Activated naive CD4-positive, alpha-beta T cell treated with anti-CD3 and anti-CD28 coated beads, Interleukin-2, amount 50 U/mL, for 16 hours (primary cell): Measurements from ENCODE around the gene ARID3C.
A peak's percentile ranks its signal among the peaks of the same experiment; 100 is the strongest.

Source experiments
- DNase-seq: peaks from one replicate; pipeline ENCODE4 v3.0.0-alpha.2; 2020

The ARID3C gene

GRCh38 chr9:34591917-34592866 lies 36.7 kb downstream of the ARID3C start:
- no peak for DNase-seq

- peak; percentile 84 for DNase-seq
These were observed 37.5 kb downstream of the ARID3C start for GRCh38 chr9:34591248-34591916.

- peak; percentile 17 for DNase-seq
These were observed 38.3 kb downstream of the ARID3C start for GRCh38 chr9:34590381-34591247.

- peak; percentile 31 for DNase-seq
These were observed 39.1 kb downstream of the ARID3C start, which contains the start of gene CNTFR for GRCh38 chr9:34589636-34590380. Gene CNTFR (minus strand): TSS chr9:34589724. CDS start chr9:34568981, 20,743 bp downstream.

- no peak for DNase-seq
These were observed 39.9 kb downstream of the ARID3C start for GRCh38 chr9:34588671-34589635.

DNA sequence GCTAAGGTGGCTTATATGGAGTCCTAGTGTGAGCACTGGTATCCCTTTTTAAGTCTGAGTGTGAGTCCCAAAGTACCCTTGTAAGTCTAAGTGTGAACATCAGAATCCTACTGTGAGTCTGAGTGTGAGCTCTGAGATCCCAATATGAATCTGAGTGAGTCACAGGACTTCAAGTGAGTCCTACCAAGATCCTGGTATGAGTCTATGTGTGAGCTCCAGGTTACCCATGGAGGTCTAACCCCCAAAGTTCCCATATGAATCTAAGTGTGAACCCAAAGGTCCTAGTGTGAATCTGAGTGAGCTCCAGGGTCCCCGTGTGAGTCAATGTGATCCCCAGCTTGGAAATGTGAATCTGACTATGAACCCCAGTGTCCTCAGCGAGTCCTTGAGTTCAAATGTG lies 41.6 kb downstream of the ARID3C start:
- no peak for DNase-seq

DNA sequence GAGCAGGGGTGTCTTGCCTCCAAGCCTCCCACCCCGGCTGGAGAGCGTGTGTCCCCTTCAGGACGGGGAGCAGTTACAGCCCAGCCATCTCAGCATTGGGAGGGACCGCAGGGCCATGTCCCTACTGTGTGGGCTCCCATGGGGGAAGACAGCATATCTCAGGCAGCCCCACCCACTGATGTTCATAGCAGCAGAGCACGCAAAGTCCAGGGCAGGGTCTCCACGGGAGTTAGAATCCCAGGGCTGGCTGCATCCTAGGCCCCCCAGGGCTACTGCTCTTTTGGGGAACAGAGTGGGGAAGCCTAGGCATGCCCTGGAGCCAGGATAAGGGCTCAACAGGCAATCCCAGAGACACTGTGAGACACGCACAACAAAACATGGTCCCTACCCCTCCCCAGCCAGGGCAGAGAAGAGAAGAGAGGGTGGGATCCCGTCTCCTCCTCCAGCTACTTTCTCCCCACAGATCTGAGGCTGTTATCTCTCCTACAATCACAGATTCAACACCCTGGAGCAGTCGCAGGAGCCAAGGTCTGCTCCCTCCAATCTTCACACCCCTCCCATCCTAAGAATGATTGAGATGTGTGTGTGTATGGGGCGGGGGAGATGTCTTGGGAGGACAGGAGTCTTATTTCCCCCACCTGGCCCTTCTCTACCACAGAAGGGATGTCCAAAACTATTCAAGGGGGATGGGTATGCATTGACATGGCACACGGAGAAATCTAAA lies 42.8 kb downstream of the ARID3C start:
- no peak for DNase-seq

DNA sequence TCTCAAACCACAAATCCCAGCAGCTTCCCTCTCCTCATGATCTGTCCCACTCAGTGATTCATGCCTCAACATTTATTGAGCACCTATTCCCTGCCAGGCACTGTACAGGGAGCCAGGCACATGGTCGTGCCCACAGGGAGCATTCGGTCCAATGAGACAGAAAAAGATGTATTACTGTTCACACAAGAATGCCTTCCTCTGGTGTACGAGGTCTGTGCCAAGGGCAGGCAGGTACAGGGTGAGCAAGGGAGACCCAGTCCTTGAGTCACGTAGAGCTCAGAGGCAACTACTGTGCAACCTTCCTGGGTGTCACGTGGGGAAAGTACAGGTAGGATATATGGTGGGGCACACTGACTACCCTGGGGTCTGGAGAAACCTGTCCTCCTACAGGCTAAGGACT lies 43.9 kb downstream of the ARID3C start:
- DNase-seq: no peak

- no peak for DNase-seq
These were observed 46.1 kb downstream of the ARID3C start for GRCh38 chr9:34582787-34583186.

DNA sequence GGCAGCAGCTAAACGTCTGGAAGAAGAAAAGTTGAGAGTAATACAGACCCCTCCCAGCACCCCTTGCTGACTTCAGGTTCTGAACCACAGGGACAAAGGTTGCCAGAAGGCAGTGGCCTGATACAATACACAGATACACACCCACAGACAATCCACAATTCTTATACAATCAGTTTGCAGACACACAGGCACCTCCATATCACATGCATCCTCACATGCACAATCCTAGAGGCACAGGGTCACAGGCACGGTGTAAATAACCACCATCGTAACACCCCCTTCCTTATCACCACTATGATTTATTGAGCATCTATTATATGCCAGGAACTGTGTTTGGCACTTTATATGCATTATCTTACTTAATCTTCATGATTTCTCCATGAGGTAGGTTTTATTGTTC lies 47.5 kb downstream of the ARID3C start:
- DNase-seq: no peak

DNA sequence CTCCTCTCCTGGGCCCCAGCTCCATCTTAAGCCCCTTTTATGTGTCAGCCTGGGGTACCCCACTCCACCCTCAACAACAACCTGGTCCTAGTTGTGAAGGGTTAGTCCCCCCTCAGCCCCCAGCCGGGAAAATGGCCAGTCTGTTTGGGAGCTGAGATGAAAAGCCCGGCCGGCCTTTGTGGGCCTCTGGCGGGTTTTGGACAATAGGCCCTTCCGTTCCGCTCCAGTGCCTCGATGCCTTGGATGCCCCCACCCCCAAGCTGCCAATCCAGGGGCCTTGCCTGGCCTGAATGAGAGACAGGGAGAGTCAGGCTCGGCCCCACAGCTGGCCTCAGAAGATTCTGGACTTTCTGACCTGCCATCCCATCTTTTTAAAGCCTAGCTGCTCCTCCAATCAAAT lies 48.5 kb downstream of the ARID3C start:
- no peak for DNase-seq

DNA sequence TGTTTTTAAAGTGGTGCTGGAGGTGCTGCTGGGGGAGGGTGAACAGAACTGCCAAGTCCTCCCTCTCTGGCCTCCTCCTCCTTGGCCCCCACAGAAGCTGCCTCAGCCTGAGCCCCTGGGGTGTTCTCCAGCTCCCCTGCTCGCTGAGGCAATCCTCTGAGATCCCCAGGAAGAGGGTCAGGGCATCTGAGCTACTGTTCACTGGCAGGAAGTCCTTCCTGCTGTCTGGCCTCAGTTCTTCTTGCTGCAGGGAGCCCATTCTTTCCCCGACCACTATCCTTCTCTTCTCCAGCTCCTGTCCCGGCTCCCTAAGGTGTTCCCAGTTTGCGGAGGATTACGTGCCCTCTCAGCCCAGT lies 49.1 kb downstream of the ARID3C start:
- no peak for DNase-seq

- no peak for DNase-seq
These were observed 49.6 kb downstream of the ARID3C start for GRCh38 chr9:34579104-34579807.

DNA sequence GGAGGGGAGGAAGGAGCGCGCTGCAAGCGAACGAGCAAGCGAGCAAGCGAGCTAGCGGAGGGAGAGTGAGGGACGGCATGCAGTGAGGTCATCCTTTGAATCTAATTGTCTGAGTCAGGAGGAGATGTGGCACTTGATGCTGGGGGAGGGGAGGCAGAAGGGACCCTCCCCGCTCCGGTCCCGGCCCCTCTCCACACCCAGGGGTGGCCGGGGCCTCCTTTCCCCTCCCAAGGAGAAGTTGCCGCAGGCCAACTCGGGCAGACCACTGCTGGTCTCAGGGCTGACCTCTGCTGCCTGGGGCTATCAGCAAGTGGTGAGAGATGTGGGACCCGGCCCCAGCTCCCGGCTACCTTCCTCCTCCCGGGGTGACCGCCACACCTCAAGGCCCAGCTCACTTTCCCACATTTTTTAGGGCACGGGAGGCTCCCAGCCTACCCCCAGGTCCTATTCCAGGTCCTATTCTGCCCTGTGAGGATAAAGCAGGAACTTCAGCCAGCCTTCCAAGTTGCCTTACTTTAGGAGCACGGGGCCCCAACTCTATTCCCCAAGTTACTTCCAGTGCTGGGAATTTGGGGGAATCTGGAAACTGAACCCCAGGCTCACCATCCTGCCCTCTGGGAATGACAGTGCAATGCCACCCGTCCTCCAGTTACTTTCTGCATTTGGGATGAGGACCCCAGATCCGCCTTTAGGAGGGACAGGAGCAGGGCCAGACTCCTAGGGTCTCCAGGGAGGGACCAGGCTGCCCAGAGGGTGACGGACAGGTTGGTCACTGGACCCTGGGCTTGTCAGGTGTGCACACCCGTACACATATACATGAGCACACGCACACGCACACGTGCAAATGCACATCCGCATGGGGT lies 50.4 kb downstream of the ARID3C start:
- no peak for DNase-seq

DNA sequence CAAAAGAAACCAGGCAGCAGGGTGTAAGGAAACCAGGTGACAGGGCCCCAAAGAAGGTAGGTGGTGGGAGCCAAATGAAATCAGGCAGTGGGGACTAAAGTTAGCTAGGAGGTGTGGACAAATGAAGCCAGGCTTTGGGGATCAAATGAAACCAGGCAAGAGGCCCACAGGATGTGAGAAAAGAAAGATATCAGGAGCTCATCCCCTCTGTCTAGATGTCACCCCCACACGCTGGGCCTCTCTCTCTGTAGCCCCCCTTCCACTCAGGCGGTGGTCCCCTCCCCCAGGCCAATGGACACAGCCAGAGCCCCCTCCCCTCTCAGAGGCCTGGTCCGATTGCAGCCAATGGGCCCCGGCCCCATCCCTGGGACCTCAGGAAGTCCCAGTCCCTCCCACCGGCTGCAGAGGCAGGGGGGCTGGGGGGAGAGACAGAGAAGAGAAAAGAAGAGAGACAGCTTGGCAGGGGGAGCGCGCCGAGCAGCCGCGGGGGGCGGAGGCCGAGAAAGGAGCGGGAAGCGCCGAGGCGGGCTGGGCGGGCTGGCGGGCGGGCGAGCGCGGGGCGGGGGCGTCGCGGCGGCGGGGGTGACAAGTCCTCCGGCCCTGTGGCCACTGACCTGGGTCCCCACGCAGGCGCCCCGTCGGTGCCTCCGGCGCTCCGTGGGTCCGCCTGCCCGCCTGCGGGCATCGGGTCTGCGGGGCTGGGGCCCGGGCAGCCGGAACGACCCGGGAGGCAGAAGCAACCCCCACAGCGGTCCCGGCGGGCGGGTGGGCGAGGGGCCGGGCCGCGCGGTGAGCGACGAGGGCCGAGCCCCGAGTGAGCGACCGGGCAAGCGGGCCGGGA lies 51.2 kb downstream of the ARID3C start:
- no peak for DNase-seq

DNA sequence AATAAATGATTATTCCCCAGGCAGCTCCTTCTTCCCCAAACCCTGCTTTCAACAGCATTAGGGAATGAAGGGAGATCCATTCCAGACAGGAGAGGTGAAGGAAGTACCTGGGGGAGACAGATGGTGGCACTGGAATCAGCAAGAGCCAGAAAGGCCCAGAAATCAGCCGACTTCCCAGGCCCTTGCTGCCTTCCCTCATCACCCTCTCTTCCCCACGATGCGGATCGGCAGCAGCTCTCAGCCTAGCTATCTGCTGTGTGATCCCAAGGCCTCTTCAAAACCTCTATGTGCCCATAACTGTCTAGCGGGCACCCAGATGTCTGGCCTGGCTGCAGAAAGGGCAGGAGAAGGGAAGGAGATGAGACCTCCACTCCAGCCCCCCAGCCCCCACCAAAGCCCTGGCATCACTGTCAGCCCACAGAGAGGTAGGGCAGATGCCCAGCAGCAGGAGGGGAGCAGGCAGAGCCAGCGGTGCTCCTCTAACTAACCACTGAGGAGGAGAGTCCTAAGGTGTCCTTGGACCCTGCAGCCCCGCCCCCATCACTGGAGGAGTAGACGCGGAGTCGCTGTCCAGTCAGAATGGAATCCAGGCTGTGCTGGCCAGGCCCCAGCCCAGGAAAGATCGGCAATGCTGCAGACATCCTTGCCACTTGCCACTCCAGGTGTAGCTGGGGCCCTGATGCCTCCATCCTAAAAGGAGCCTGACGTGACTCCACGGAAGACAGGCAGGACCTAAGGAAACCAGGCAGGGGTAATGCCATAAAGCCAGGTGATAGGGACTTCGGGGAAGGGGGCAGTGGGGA lies 52.1 kb downstream of the ARID3C start:
- DNase-seq: no peak
